Central memory CD8-positive, alpha-beta T cell (primary cell): ENCODE results near the gene TMED3.
"Not testable (repeated sequence)": the region's sequence is repeated elsewhere in the genome, so short reads cannot be mapped to it uniquely, and the experiment has no call there.

Experiments used
- ATAC-seq: fragments of 150-1000 bp; cut with Tn5 transposase; replicated peaks from 2 replicates; pipeline ENCODE4 v1.10.0; 2022; ENCODE audit warnings: mild to moderate bottlenecking, moderate FRiP score, moderate number of reproducible peaks; ENCODE audit not compliant: poor library complexity, severe bottlenecking; ENCODE audit errors: extremely low read depth
- DNase-seq, 2 donors: peaks; one replicate each; pipeline ENCODE4 v3.0.0; 2021; ENCODE audit warnings: low spot score in 2 of 2
- H3K27ac Mint-ChIP-seq: one replicate; pipeline ENCODE4 v1.8.0; 2022; ENCODE audit warnings: low read depth, mild to moderate bottlenecking, moderate library complexity, mixed read lengths
- H3K27me3 Mint-ChIP-seq: one replicate; pipeline ENCODE4 v1.8.0; 2022; ENCODE audit warnings: mixed read lengths
- H3K36me3 Mint-ChIP-seq: one replicate; pipeline ENCODE4 v1.8.0; 2022; ENCODE audit warnings: mild to moderate bottlenecking, moderate library complexity, mixed read lengths; ENCODE audit not compliant: insufficient read depth
- H3K4me1 Mint-ChIP-seq: one replicate; pipeline ENCODE4 v1.8.0; 2022; ENCODE audit warnings: mixed read lengths
- H3K4me3 Mint-ChIP-seq: one replicate; pipeline ENCODE4 v1.8.0; 2022; ENCODE audit warnings: mild to moderate bottlenecking, moderate library complexity, mixed read lengths
- H3K9me3 Mint-ChIP-seq: one replicate; pipeline ENCODE4 v1.8.0; 2022; ENCODE audit warnings: mixed read lengths

Gene TMED3

GRCh38 chr15:79299841-79300235, 11.1 kb upstream of the TMED3 start:
- no peaks in the 10 kb centered on the region for H3K9me3 Mint-ChIP-seq
- no peak for DNase-seq
- H3K36me3 Mint-ChIP-seq = no peaks in the 10 kb centered on the region
- no peak for ATAC-seq
- H3K27ac Mint-ChIP-seq = no peak overlapping the region
- H3K27me3 Mint-ChIP-seq = peaks cover 64% of the 10 kb centered on the region
- no peak overlapping the region for H3K4me3 Mint-ChIP-seq
- H3K4me1 Mint-ChIP-seq = no peaks in the 10 kb centered on the region

DNA sequence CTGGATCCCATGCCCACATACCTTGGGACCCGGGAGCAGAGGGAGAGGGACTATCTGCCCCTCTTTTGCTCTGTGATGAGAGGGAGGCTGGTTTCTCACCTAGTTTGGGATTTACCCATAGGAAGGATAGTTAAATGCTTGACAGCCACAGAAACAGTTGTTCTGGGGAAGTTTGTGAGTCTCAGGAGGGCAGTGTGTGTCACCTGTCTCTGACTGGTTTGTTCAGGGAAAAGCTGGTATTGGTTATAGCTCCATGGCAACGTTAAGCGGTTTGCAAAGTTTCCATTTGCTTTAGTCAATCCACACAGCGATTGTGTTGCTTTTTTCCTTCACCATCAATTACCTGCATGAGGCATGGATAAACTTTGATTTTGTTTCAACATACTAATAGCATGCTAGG, 3.7 kb upstream of the TMED3 start:
- DNase-seq (no peak), ATAC-seq (no peak)
- H3K4me1 Mint-ChIP-seq = peaks cover 13% of the 10 kb centered on the region
- no peaks in the 10 kb centered on the region for H3K36me3 Mint-ChIP-seq
- no peak overlapping the region for H3K27ac Mint-ChIP-seq
- H3K27me3 Mint-ChIP-seq = peaks cover 37% of the 10 kb centered on the region
- no peak overlapping the region for H3K4me3 Mint-ChIP-seq
- no peaks in the 10 kb centered on the region for H3K9me3 Mint-ChIP-seq

- ATAC-seq = no peak
- Mint-ChIP-seq H3K4me3 (no peak overlapping the region), H3K27me3 (peaks cover 24% of the 10 kb centered on the region)
Observed at GRCh38 chr15:79308874-79309273, 2.0 kb upstream of the TMED3 start.

DNA sequence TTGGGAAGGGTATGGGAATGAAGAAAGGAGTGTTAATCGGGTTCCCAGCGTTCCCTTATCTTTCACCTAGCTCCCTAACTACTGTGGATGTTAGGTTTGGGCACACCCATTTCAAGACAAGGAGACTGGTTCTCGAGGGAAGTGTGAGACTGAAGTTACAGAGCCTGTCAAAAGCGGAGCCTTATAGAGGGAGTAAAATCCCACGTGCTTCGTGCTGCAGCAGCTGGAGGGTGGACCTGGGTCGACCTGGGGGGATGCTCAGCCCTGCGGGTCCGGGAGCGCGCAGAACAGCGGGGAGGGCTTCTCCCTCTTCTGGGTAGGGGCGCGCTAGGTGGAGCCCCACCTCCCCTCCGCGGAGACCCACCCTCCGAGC, 314 bp upstream of the TMED3 start:
- no peak for DNase-seq
- Mint-ChIP-seq H3K27ac (no peak overlapping the region), H3K4me1 (peaks cover 35% of the 10 kb centered on the region), H3K27me3 (peaks cover 6% of the 10 kb centered on the region), H3K9me3 (no peaks in the 10 kb centered on the region), H3K36me3 (peaks cover 14% of the 10 kb centered on the region), H3K4me3 (peak overlapping the region; percentile 82)
- peak; percentile 42 for ATAC-seq

More at GRCh38 chr15:79308874-79309273, 2.0 kb upstream of the TMED3 start:
- no peak for DNase-seq
- Mint-ChIP-seq H3K27ac (no peak overlapping the region), H3K9me3 (no peaks in the 10 kb centered on the region), H3K4me1 (peaks cover 26% of the 10 kb centered on the region), H3K36me3 (peaks cover 5% of the 10 kb centered on the region)

- peak overlapping the region; percentile 67 for H3K27ac Mint-ChIP-seq
Observed at GRCh38 chr15:79311901-79312553, 1.1 kb downstream of the TMED3 start.

DNA sequence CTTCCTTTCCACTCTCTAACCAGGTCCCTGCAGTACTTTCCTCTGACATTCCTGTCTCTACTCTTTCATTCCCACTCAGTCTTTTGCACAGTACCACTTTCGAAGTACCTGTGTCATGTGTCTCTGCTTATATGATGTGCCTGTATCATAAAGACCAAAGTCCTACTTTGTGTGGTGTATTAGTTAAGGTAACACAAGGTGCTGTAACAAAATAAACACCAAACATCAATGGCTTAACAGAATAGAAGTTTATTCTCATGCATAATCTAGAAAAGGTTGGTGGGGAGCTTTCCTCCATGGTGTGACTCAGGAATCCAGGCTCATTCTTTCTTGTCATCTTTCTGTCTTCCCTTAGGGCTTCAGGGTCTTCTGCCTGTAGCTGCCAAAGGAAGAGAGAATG, 3.3 kb downstream of the TMED3 start:
- no peak overlapping the region for H3K27ac Mint-ChIP-seq

More at GRCh38 chr15:79311901-79312553, 1.1 kb downstream of the TMED3 start:
- no peak for DNase-seq
- Mint-ChIP-seq H3K4me1 (peaks cover 49% of the 10 kb centered on the region), H3K36me3 (peaks cover 17% of the 10 kb centered on the region), H3K27me3 (no peaks in the 10 kb centered on the region), H3K9me3 (no peaks in the 10 kb centered on the region), H3K4me3 (peak overlapping the region; percentile 82)
- ATAC-seq = no peak

GRCh38 chr15:79314811-79315210, 3.9 kb downstream of the TMED3 start:
- H3K4me3 Mint-ChIP-seq = no peak overlapping the region
- no peak overlapping the region for H3K27ac Mint-ChIP-seq
- H3K9me3 Mint-ChIP-seq = no peaks in the 10 kb centered on the region
- DNase-seq = no peak
- H3K4me1 Mint-ChIP-seq = peaks cover 76% of the 10 kb centered on the region
- H3K27me3 Mint-ChIP-seq = no peaks in the 10 kb centered on the region
- H3K36me3 Mint-ChIP-seq = peaks cover 22% of the 10 kb centered on the region
- ATAC-seq = no peak

More for the DNA sequence above, 3.3 kb downstream of the TMED3 start:
- ATAC-seq = no peak
- Mint-ChIP-seq H3K4me1 (peaks cover 70% of the 10 kb centered on the region), H3K4me3 (no peak overlapping the region), H3K27me3 (no peaks in the 10 kb centered on the region), H3K36me3 (peaks cover 22% of the 10 kb centered on the region), H3K9me3 (no peaks in the 10 kb centered on the region)
- no peak for DNase-seq

GRCh38 chr15:79315623-79316328, 4.9 kb downstream of the TMED3 start:
- Mint-ChIP-seq H3K27ac (no peak overlapping the region), H3K4me3 (no peak overlapping the region), H3K27me3 (no peaks in the 10 kb centered on the region), H3K9me3 (no peaks in the 10 kb centered on the region), H3K4me1 (peaks cover 75% of the 10 kb centered on the region), H3K36me3 (peaks cover 25% of the 10 kb centered on the region)
- DNase-seq = no peak
- no peak for ATAC-seq

DNA sequence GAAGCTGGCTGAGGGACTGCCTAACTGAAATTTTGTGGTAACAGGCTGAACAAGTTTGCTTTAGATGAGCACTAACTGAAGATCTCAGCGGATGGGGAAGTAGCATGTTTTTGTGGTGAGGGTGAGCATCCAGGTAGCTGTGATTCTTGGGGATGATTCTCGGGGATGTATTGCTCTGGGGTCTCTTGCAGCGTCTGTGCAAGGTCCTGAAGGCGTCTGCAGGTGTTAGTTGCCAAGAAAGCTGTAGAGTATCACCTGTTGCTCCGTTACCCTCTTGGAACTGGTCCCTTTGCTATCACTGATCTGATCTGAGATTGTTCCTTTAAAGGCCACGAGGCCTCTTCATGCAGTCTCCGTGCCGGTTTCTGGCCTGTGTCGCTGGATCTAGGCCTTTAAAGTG, 6.0 kb downstream of the TMED3 start:
- DNase-seq (no peak), ATAC-seq (no peak)
- Mint-ChIP-seq H3K4me1 (peaks cover 73% of the 10 kb centered on the region), H3K9me3 (no peaks in the 10 kb centered on the region), H3K27ac (no peak overlapping the region), H3K36me3 (peaks cover 25% of the 10 kb centered on the region), H3K27me3 (no peaks in the 10 kb centered on the region), H3K4me3 (no peak overlapping the region)

GRCh38 chr15:79319973-79320372, 9.1 kb downstream of the TMED3 start:
- H3K4me1 Mint-ChIP-seq = peaks cover 53% of the 10 kb centered on the region
- H3K4me3 Mint-ChIP-seq, DNase-seq, H3K27me3 Mint-ChIP-seq, H3K9me3 Mint-ChIP-seq, H3K27ac Mint-ChIP-seq, ATAC-seq: not testable (repeated sequence)
- H3K36me3 Mint-ChIP-seq = peaks cover 23% of the 10 kb centered on the region

GRCh38 chr15:79321876-79322275, 11.0 kb downstream of the TMED3 start:
- no peak for ATAC-seq
- H3K27ac Mint-ChIP-seq = no peak overlapping the region
- no peaks in the 10 kb centered on the region for H3K27me3 Mint-ChIP-seq

GRCh38 chr15:79322306-79322705, 11.4 kb downstream of the TMED3 start:
- Mint-ChIP-seq H3K27ac (no peak overlapping the region), H3K36me3 (peaks cover 20% of the 10 kb centered on the region), H3K9me3 (no peaks in the 10 kb centered on the region), H3K4me3 (no peak overlapping the region), H3K4me1 (peaks cover 37% of the 10 kb centered on the region), H3K27me3 (no peaks in the 10 kb centered on the region)
- ATAC-seq (no peak), DNase-seq (no peak)

More at GRCh38 chr15:79321876-79322275, 11.0 kb downstream of the TMED3 start:
- no peaks in the 10 kb centered on the region for H3K9me3 Mint-ChIP-seq
- no peak overlapping the region for H3K4me3 Mint-ChIP-seq
- no peak for DNase-seq
- H3K36me3 Mint-ChIP-seq = peaks cover 20% of the 10 kb centered on the region
- H3K4me1 Mint-ChIP-seq = peaks cover 41% of the 10 kb centered on the region

- ATAC-seq (no peak), DNase-seq (no peak)
- peaks cover 30% of the 10 kb centered on the region for H3K4me1 Mint-ChIP-seq
- H3K4me3 Mint-ChIP-seq = no peak overlapping the region
- no peak overlapping the region for H3K27ac Mint-ChIP-seq
- no peaks in the 10 kb centered on the region for H3K27me3 Mint-ChIP-seq
- H3K36me3 Mint-ChIP-seq = peaks cover 18% of the 10 kb centered on the region
- no peaks in the 10 kb centered on the region for H3K9me3 Mint-ChIP-seq
Observed at GRCh38 chr15:79322945-79323344, 12.0 kb downstream of the TMED3 start.
